ENCODE measurements around the gene C2orf42.
"Not testable (repeated sequence)": the region's sequence is repeated elsewhere in the genome, so short reads cannot be mapped to it uniquely, and the experiment has no call there.

C2orf42 gene

GRCh38 chr2:70103531-70104061, 87.2 kb downstream of the C2orf42 start:
- TF ChIP-seq CTCF (IDR thresholded peaks at IDR 0.05; ENCODE audit: low read depth, low read length, missing control alignments) = no peak
- peak overlapping the region; percentile 39 for H3K4me3 ChIP-seq (ENCODE audit: low read depth, low read length)
- no peak for DNase-seq (ENCODE audit: low read depth)

- not testable (repeated sequence) for H3K4me3 ChIP-seq (ENCODE audit: low read depth, low read length); DNase-seq (ENCODE audit: low read depth)
These were observed 88.4 kb downstream of the C2orf42 start for GRCh38 chr2:70102323-70102905.

GRCh38 chr2:70101686-70102085, 89.1 kb downstream of the C2orf42 start:
- DNase-seq (ENCODE audit: low read depth); H3K4me3 ChIP-seq (ENCODE audit: low read depth, low read length): not testable (repeated sequence)

GRCh38 chr2:70101174-70101573, 89.6 kb downstream of the C2orf42 start:
- no peak overlapping the region for H3K4me3 ChIP-seq (ENCODE audit: low read depth, low read length)
- no peak for TF ChIP-seq CTCF (IDR thresholded peaks at IDR 0.05; ENCODE audit: low read depth, low read length, missing control alignments)
- no peak for DNase-seq (ENCODE audit: low read depth)
